Fibroblast of mammary gland (primary cell): Measurements from ENCODE around the gene FTO.

ENCODE experiments used
- DNase-seq: peaks from one replicate; pipeline ENCODE4 v3.0.0-alpha.2; 2010; ENCODE audit warnings: low read depth
- H3K4me3 ChIP-seq: 2 replicates; pipeline ENCODE4 v1.5.1; 2011; ENCODE audit warnings: low read depth, mild to moderate bottlenecking, low read length, moderate library complexity; ENCODE audit not compliant: control insufficient read depth
- CTCF ChIP-seq: conservative IDR thresholded peaks from 2 replicates; pipeline ENCODE4 v1.5.1; 2011; ENCODE audit warnings: low read depth, low read length, inconsistent platforms; ENCODE audit not compliant: control insufficient read depth, insufficient read depth

FTO gene

DNA sequence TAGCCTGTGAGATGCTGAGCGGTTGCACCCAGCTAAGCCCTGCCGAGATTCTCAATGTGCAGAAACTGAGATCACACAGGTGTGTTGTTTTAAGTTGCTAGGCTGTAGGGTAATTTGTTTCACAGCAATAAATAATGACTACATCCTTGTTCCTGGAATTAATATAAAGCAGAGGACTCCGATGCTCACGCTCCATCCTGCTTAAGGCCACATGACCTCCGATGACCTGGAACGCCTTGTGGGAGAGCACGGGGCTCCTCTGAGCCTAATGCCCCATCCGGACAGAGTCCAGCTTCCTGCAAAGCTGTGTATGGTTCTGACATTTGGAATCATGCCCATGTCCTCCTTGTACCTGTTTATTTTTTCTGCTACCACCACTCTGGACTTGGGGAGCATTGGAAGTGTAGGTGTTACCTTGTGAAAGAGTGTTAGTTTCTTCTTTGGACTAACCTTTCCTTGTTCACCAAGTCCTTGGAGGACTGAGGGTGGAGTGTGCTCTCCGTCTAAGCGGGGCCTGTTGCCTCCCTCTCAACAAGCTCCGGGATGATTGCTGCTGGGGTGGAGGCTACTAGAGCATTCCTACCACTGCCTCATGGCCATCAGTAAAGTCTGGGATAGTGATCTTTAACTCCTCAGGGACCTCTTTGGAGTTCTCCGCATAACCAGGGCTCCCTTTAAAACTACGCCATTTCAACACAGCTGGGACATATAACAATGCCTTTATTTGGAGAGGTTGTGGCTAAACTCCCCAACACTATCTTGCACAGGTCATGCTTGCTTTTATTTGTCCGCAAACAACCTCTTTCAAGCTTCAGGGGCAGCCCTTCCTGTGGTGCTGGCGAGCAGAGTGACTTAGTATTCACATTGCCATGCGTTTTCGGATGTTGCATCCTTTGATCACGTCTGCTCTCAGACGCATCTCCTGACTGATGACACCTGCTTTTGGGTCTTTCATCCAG is 457.3 kb downstream of the FTO start:
- no peak overlapping the region for H3K4me3 ChIP-seq
- DNase-seq: no peak
- TF ChIP-seq CTCF: no peak

GRCh38 chr16:54163197-54163843 is 459.4 kb downstream of the FTO start:
- no peak for DNase-seq
- no peak for TF ChIP-seq CTCF
- H3K4me3 ChIP-seq: no peak overlapping the region

DNA sequence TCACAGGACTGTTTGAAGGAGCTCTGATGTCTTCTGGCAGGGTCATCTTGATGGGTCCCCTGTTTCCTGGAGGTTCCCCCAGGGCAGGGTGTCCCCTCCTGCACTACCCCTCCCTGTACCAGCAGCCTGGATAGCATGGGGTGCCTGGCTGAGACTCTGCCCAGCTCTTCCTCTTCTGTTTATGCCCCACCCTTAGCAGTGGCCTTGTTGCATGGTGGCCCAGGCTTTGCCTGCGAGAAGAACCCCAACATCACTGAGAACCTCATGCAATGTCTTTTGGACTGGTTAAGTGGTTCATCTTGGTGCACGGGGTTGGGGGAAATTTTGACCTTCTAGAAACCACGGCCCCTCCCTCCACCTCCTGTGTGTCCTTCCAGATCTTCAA is 460.8 kb downstream of the FTO start:
- TF ChIP-seq CTCF: no peak
- no peak for DNase-seq
- H3K4me3 ChIP-seq: no peak overlapping the region

DNA sequence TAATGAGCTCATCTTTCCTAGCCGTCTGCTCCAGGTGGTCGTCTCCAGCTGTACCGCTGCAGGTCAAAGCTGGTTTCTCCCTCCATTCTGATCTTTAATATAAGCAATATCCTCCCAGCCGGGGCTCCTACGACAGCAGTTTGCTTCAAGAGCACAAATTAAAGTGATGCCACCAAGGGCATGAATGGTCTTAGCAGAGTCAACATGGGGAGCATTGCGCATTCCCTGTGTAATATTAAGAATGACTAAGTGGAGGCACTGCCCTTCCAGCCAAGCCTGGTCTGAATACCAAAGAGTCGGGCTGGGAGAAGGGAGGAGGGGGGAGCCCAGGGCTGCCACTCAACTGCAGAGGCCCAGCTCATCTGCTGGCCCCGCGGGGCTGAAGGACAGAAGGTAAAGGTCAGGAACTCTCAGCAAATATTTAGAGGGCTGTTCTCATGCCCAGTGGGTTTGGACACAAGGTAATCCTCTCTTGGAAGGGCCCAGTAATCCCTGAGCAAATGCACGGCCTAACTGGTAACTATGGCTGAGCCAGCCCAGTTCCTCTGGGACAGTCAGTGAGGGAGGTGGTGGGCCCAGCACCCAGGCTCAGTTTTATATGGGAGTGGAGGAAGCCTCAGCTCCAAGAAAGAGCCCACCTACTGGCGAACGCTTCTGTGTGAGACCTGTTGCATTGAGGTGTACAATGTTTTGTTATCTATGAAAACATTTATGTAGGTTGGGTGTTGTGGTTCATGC is 461.4 kb downstream of the FTO start:
- no peak for DNase-seq

DNA sequence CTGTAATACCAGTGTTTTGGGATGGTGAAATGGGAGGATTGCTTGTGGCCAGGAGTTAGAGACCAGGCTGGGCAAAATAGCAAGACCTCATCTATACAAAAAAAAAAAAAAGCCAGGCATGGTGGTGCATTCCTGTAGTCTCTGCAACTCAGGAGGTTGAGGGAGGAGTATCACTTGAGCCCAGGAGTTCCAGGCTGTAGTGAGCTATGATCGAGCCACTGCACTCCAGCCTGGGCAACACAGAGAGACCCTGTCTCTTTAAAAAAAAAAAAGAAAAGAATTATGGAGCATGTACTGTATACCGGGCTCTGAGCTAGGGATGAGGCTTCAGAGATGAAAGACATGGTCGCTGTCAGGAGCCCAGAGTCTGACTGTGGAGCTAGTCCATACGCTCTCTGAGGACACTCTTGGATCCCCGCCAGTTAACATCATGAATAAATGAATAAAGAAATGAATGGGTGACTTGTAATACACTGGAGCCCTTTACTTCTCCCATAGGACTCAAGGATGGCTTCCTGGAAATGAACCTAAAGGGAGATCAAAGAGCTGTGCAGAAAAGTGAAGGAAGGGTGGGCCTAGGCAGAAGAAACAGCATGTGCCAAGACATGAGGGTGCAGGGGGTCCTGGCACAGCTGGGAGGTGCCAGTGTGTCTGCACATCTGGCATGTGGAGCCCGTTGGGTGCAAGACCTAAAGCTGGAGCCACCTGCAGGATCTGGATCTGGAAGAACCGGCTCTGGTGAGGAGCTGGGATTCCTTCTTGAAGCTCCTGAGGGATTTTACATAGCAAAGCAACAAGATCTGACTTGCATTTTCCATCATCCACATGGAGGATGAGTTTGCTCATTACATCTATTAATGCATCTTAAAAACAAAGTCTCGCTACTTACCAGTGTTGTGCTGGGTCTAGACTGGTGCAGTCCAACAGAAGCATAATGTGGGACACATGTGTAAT is 462.2 kb downstream of the FTO start:
- H3K4me3 ChIP-seq: no peak overlapping the region
- TF ChIP-seq CTCF: no peak
- DNase-seq: no peak

More for the DNA sequence above, 461.4 kb downstream of the FTO start:
- H3K4me3 ChIP-seq: no peak overlapping the region
- no peak for TF ChIP-seq CTCF

GRCh38 chr16:54169112-54169511 is 465.2 kb downstream of the FTO start:
- no peak overlapping the region for H3K4me3 ChIP-seq
- DNase-seq: no peak
- TF ChIP-seq CTCF: no peak
